Psoas muscle (tissue), 8 donors: ENCODE results near the gene UROC1. TPM values are rescaled to one million over a fixed set of nuclear protein-coding genes. Genes with fewer than 3 reads are reported as not detected.

Experiments
- ATAC-seq, 4 donors: fragments of 200-7000 bp; cut with Tn5 transposase; one replicate each; pipeline ENCODE4 v1.9.1; 2020; ENCODE audit warnings: moderate library complexity in 3 of 4, mild to moderate bottlenecking in 2 of 4
- DNase-seq, 2 donors: peaks; one replicate each; pipeline ENCODE4 v3.0.0-alpha.2; 2020
- H3K27ac ChIP-seq: fragments of 200-600 bp; one replicate; pipeline ENCODE4 v1.8.0; 2022
- H3K27me3 ChIP-seq, 3 donors: fragments of 200-600 bp in 1 of 3; one replicate each; pipeline versions ENCODE4 v1.6.1 to v1.8.0; 2013 to 2022; ENCODE audit warnings: low read length in 2 of 3, mild to moderate bottlenecking in 2 of 3, moderate library complexity in 1 of 3; ENCODE audit not compliant: insufficient read depth in 3 of 3
- H3K36me3 ChIP-seq, 2 donors: fragments of 200-600 bp in 1 of 2; one replicate each; pipeline versions ENCODE4 v1.6.1 to v1.8.0; 2013 to 2022; ENCODE audit warnings: low read depth in 1 of 2, mild to moderate bottlenecking in 1 of 2, moderate library complexity in 1 of 2; ENCODE audit not compliant: insufficient read depth in 1 of 2
- H3K4me1 ChIP-seq: fragments of 200-600 bp; one replicate; pipeline ENCODE4 v1.8.0; 2022
- H3K4me3 ChIP-seq: fragments of 200-600 bp; one replicate; pipeline ENCODE4 v1.8.0; 2022; ENCODE audit warnings: mild to moderate bottlenecking
- H3K9me3 ChIP-seq: fragments of 200-600 bp; one replicate; pipeline ENCODE4 v1.8.0; 2022
- WGBS, 3 donors: extraction: QIAGEN DNeasy Blood & Tissue Kit; methylation state at CpG; one replicate each; pipeline versions ENCODE4 v1.1.6 to v1.1.7; 2013; 5-methylcytosine and 5-hydroxymethylcytosine counted together
- intact Hi-C, 2 donors: fragments of 100-400 bp; cut with DNase I; formaldehyde crosslinking; loops; one replicate each; pipeline versions ENCODE4 v1.11.0 to v1.14.2; 2022
- polyA plus RNA-seq, 3 donors: library from polyadenylated mRNA; stranded (reverse); fragments of 200-250 nt; gene quantifications; one replicate each; pipeline ENCODE4 v1.2.3, GENCODE V29; 2013
- total RNA-seq, 4 donors: library from RNA; stranded (reverse); fragmentation: NEBNext Ultra II Directional in 2 of 4; extraction: Animal tissue kit (Norgen Biotek cat#: 25700) in 2 of 4; gene quantifications; one replicate each; pipeline versions ENCODE4 v1.2.1 to v1.2.4, GENCODE V29; 2021 to 2023
- TF ChIP-seq, protein P1 (sequence below): fragments of 200-600 bp; IDR thresholded peaks from one replicate; pipeline ENCODE4 v1.8.0; 2022; ENCODE audit warnings: antibody characterized with exemption
- donor health status: healthy with polysubstance abuse.
- donor health status: DM: no; HTN: no; CAD: no; lungs with moderate emphysema.
- donor health status: Bipolar disorder and iron deficiency.
- donor health status: healthy.
- donor health status: DM: yes; HTN: yes; CAD: no.
- donor health status: DM: no; HTN: no; CAD: no.
- donor health status: DM: no; HTN: no; CAD: no.
- donor health status: DM: yes; HTN: yes; CAD: no.

The UROC1 gene
- total and polyA plus RNA-seq, 7 donors: 0.03 to 0.13 (median 0.08) TPM; not detected in 4

DNA sequence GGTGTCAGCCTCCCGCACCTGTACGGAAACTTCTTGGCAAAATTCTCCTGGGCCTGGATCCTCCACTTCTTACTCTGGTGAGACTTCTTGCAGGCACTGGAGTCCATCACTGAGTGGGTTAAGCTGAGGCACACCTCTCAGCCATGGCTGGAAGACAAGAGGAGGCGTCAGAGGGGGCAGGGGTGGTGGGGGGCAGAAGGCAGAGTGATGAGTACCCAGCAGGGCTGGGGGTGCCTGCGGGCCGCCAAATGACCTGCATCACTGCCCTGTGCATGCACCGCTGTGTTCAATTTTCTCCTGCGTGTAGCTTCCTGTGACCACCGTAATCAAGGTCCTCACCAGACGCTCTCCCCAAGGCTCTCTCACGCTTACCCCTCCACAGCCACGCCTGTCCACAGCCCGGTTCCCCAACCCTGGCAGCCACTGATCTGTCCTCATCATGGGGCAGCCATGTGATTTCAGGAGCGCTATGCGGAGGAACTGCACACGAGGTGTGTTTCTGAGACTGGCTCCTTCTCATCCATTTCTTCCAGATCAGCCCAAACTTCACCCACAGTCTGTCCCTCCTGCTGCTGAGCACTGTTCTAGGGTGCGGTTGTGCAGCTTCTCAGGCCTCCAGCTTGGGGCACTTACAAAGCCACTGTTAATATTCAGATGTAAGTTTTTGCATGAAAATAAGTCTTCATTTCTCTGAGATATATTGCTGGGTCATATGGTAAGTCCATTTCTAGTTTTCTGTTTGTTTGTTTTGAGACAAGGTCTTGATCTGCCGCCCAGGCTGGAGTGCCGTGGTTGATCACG lies 35.9 kb upstream of the UROC1 start:
- DNase-seq: peak in 1 of 2 donors; percentile 15
- H3K9me3 ChIP-seq: no peaks in the 10 kb centered on the region
- no peaks in the 10 kb centered on the region for H3K27me3 ChIP-seq
- WGBS, 3 donors: 83 to 85% (median 85%) methylated on average over 19 of the region's 19 CpGs
- no peak for ATAC-seq
- TF ChIP-seq, protein P1, sequence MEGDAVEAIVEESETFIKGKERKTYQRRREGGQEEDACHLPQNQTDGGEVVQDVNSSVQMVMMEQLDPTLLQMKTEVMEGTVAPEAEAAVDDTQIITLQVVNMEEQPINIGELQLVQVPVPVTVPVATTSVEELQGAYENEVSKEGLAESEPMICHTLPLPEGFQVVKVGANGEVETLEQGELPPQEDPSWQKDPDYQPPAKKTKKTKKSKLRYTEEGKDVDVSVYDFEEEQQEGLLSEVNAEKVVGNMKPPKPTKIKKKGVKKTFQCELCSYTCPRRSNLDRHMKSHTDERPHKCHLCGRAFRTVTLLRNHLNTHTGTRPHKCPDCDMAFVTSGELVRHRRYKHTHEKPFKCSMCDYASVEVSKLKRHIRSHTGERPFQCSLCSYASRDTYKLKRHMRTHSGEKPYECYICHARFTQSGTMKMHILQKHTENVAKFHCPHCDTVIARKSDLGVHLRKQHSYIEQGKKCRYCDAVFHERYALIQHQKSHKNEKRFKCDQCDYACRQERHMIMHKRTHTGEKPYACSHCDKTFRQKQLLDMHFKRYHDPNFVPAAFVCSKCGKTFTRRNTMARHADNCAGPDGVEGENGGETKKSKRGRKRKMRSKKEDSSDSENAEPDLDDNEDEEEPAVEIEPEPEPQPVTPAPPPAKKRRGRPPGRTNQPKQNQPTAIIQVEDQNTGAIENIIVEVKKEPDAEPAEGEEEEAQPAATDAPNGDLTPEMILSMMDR: no peak
- H3K36me3 ChIP-seq: no peaks in the 10 kb centered on the region
- H3K27ac ChIP-seq: no peak overlapping the region
- no peak overlapping the region for H3K4me3 ChIP-seq
- no peaks in the 10 kb centered on the region for H3K4me1 ChIP-seq
- intact Hi-C loops: no loop called here

DNA sequence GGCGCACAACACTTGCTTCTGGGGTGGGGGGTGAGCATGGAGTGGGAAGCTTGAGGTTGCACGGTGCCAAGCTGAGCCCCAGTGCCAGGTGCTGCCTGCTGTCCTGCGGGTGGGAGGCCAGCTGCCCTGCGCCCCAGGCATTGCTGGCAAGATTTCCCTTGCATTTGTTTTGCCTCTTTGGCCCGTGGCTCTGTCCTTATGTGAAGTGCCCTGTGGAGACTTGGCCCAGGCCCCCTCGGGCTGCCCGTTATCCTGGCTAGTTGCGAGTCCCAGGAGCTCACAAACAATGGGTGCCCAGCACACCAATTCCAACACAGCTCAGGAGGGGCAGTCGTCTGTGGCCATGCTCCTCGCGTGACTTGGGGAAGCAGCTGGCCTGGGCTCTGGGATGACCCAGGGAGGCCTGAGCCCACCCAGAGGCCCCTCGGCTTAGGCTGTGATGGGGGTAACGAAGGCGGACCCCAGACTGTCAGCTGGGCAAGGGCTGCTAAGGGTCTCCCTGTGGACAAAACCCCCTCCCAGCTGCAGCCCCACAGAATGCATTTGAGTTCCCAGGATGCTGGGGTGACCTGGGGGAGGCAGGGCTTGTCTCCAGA lies 35.2 kb upstream of the UROC1 start:
- ATAC-seq: no peak
- intact Hi-C loops: no loop called here
- DNase-seq: peak in 1 of 2 donors; percentile 38
- Histone ChIP-seq H3K4me1 (no peaks in the 10 kb centered on the region), H3K36me3 (no peaks in the 10 kb centered on the region), H3K27me3 (no peaks in the 10 kb centered on the region), H3K27ac (no peak overlapping the region), H3K9me3 (no peaks in the 10 kb centered on the region), H3K4me3 (no peak overlapping the region)
- TF ChIP-seq, protein P1: no peak
- WGBS, 3 donors: 52 to 61% (median 56%) methylated on average over 13 to 14 of the region's 14 CpGs

DNA sequence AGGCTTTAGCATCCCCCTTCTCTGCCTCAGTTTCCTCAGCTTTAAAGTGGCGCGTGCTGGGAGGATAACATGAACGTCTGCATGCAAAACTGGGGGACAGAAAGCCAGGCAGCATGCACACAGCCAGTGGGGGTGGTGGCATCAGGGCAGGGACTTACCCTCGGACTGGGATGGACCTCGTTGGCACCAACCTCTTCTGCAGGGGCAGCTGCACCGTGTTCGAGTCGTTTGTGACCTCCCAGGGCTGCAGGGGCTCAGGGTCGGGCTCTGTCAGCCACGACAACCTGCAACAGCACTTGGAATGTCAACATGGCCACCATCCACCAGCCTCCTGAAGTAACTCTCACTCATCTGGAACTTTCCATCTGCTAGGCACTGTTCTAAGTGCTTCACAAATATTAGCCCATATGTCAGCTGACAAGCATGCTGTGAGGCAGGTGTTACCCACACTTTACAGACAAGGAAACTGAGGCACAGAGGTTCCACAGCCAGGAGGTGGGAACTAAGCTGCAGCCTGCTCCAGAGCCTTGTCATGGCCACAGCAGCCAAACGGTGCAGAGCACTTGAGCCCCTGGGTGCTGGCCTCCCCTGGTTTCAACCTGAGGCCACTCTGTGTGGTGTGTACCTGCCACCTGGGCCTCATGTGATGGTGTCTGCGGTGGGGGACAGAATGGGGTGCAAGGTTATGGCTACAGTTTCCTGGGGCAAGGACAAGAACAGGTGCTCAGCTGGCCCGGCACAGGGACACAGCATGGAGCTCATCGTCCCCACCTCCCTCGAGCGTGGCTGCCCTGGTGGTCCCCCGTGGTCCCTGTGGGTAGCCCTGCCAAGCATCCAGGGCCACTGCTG lies 34.5 kb upstream of the UROC1 start:
- no peak overlapping the region for H3K27ac ChIP-seq
- DNase-seq (no peak), ATAC-seq (no peak)
- 46 to 58% (median 47%) methylated on average over 17 of the region's 17 CpGs for WGBS, 3 donors
- H3K4me1 ChIP-seq: no peaks in the 10 kb centered on the region
- H3K9me3 ChIP-seq: no peaks in the 10 kb centered on the region
- no peak overlapping the region for H3K4me3 ChIP-seq
- intact Hi-C loops: no loop called here
- TF ChIP-seq, protein P1: no peak
- no peaks in the 10 kb centered on the region for H3K27me3 ChIP-seq
- H3K36me3 ChIP-seq: no peaks in the 10 kb centered on the region

DNA sequence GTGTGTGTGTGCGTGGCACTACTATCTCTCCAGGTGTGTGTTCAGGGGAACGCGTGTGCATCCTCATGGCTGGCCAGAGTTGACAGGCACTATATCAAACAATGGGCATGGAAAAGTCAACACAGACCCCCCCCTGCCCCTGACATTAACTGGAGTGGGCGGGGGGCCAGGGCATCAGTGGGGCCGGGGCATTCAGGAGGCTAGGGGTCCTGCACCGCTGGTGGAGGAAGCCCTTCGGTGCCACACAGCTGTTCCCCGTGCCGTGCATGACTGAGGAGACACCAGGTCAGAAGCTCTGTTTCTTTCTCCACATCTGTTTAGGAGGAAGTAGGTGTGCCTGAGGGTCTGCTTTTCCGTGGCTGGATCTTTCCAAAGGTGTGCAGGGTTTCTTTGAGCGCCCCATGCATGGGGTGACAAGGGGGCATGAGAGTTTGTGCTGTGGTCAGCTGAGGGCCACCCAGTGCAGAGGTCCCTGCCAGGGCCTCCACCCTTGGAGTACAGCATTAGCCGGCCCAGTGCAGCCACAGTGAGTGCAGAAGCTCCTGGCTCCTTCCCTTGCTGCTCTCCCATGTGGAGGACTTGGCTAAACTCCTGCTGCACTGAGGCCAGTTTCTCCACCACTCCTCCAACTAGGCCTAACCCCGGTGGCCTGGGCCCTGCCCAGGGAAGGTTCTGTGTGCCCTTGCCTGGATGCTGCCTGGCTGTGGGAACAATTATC lies 33.7 kb upstream of the UROC1 start:
- WGBS, 3 donors: 51 to 58% (median 53%) methylated on average over 13 of the region's 13 CpGs
- peak in 1 of 2 donors; percentile 48 for DNase-seq
- intact Hi-C loops: no loop called here

More for the DNA sequence above, 33.7 kb upstream of the UROC1 start:
- Histone ChIP-seq H3K9me3 (no peaks in the 10 kb centered on the region), H3K4me1 (no peaks in the 10 kb centered on the region), H3K4me3 (no peak overlapping the region), H3K36me3 (no peaks in the 10 kb centered on the region), H3K27me3 (no peaks in the 10 kb centered on the region), H3K27ac (no peak overlapping the region)
- TF ChIP-seq, protein P1: no peak
- ATAC-seq: peak in 2 of 4 donors; percentile 14 to 21
